Stimulated activated CD8-positive, alpha-beta memory T cell treated with anti-CD3 and anti-CD28 coated beads, Interleukin-4, amount 100 ng/mL, for 1 hour (primary cell): ENCODE measurements around the gene CST2.
"Not testable (repeated sequence)": the region's sequence is repeated elsewhere in the genome, so short reads cannot be mapped to it uniquely, and the experiment has no call there.

Experiments
- DNase-seq, 2 donors: peaks; one replicate each; pipeline ENCODE4 v3.0.0-alpha.2; 2020; ENCODE audit warnings: low read depth in 2 of 2, low spot score in 1 of 2

Gene CST2, protein sequence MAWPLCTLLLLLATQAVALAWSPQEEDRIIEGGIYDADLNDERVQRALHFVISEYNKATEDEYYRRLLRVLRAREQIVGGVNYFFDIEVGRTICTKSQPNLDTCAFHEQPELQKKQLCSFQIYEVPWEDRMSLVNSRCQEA

DNA sequence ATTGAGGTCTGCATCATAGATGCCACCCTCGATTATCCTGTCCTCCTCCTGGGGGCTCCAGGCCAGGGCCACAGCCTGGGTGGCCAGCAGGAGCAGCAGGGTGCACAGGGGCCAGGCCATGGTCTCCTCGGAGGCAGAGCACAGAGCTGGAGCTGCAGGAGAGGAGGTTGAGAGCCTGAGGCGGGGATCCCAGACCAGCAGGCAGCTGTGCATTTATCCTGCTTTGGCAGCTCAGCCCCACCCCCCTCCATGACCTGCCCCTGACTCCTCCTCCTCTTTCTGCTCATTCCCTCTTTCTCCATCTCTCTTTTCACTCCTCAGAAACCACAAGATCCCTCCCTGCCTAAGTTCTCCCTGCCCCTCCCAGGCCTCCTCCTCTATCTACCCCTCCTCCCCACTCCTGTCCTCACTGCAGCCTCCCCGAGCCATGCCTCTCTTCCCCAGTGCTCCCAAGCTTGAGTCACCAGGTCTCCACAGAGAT is at the start of gene CST2:
TSS of gene CST2 (minus strand) at position 189 of the 481 bp plus-strand sequence. CDS start at position 120, 69 bp downstream.
- no peak for DNase-seq

DNA sequence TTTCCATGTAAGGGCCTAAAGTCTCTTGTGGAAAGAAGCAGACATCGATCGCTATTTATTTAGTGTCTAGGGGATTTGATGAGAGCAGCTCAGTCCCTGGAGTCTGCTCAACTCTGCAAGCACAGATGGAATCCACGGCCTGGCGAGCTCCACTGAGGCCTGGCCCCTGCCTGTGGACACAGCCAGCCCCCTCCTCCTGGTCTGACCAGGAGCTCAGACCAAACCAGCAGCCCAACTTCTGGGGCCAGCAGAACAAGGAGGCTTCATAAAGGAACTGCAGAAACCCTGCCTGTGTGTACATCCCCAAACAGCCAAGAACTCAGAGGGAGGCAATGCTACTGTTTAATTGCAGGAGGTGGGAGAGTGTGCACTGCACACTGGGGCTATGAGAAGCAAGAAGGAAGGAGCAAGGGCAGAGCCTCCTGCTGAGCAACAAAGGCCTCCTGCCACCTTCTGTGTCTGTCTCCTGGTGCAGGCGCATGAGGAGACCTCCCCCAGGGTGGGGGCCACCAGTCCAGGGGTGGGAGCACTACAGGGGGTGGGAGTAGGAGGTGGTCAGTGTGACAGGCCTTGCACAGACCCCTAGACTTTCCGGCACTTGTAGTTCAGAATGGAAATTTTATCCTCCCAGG is 49.2 kb upstream of the CST2 start:
- DNase-seq, result no peak

DNA sequence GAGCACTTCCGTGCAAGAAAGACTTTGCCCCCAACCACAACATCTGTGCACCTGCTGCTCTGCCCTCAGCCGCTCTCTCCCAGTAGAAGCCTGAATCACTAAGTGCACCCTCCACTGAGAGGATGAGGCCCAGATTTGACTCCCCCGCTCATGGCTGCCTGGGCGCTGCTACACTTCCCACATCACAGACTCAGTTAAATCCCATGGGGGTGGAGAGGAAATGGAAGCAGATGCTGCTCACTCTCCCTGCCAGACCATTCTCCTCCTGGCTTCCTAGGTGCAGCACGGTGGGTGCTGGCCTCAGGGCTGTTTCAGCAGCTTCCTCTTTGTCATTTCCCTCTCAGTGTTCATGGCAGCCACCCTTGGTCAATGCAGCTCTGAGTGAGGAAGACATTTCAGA is 48.2 kb upstream of the CST2 start:
- no peak for DNase-seq

DNA sequence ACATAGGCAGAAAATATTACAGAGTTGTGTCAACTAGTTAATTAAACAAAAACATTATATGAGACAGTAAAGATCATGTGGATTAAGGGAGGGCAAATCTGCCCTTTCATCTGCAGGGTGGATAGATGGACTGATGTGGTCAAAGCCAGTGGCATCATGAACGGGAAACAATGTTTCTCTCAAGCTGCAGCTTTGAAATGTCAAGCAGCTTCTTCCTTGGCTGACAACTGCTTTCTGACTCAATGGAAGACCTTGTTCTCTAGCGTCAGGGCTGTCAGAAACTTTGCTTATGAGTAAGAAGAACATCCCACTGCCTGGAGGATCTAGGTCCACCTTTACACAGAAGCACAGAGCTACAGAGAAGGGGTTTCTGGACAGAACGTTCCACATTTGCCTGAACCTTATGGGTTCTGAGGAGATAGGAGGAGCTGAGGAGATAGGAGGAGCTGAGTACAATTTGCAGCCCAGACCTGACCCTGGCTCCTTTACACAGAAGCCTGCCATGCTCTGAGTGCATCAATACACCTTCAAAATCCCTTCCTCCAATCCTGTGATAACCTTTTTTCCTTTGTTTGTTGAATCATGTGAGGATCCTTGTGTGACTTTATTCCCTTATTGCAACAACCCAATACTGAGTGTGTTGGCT is 47.0 kb upstream of the CST2 start:
- DNase-seq, result no peak

DNA sequence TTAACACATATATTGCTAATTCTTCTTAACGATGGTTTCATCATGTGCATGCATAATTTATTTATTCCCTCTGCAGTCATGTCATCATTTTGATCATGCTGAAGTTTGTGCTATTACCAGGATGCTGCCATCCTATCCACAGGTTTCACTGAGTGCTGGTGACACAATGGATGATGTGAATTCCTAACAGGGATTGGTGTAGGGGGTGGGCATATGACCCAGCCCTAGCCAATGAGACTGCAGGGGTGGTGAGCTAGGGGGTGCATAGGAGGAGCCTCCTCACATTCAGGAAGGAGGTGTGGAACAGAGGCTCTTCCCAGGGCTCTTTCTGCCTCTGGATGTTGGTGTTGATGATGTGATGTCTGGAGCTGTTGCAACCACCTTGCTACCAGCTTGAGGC is 45.5 kb upstream of the CST2 start:
- no peak for DNase-seq

DNA sequence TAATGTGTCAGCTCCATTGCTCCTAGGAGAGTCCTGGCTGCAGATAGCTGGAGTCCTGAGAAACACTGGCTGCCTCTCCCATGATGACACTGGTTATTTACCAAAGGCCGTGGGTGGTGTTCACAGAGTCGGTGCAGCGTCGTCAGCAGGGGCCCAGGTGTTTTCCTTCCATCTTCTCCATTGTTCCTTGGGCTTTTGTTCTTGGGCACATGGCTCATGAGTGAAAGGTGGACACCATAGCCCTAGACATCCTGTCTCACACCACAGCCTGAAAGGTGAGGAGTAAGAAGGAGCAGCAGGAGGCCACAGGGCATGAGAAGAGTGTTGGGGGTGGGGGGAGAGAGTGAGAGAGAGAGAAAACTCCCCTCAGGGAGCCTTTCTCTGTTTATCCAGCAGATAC is 43.9 kb upstream of the CST2 start:
- no peak for DNase-seq

DNA sequence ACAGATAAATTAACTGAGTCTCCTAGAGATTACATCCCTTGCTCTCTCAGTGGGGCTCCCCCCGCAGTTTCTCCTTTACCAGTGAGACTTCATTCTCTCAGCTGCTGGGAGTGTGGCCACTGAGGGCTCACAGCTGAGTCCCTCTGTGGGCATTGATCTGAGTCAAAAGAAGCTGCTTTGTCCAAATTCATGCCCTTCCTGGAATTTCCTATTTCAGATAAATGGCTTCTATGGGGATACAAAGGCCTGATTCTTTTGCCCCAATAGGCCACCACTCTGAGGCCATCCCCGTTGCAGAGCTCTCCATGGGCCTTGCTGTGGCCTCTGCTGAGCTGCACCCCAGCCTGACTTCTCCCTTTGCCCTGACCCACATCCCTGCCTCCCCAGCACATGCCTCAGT is 43.0 kb upstream of the CST2 start:
- no peak for DNase-seq

DNA sequence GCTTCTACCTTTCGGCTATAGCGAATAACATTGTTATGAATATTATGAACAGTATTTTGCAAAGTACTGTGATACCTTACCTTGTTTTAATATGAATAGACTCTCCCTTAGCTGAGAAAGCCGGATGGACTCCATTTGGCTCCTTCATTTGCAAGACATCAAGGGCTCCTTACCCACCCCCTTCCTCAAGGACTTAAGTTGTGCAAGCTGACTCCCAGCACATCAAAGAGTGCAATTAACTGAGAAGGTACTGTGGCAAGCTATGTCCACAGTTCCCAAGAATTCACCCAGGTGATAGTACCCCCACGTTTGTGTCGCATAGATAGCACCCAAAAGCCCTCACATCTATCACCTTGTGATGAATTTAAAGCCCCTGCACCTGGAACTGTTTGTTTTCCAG is 41.8 kb upstream of the CST2 start:
- no peak for DNase-seq

- no peak for DNase-seq
Measured at GRCh38 chr20:23867152-23867776, 40.7 kb upstream of the CST2 start.

- not testable (repeated sequence) for DNase-seq
Measured at GRCh38 chr20:23860771-23861170, 34.2 kb upstream of the CST2 start.

DNA sequence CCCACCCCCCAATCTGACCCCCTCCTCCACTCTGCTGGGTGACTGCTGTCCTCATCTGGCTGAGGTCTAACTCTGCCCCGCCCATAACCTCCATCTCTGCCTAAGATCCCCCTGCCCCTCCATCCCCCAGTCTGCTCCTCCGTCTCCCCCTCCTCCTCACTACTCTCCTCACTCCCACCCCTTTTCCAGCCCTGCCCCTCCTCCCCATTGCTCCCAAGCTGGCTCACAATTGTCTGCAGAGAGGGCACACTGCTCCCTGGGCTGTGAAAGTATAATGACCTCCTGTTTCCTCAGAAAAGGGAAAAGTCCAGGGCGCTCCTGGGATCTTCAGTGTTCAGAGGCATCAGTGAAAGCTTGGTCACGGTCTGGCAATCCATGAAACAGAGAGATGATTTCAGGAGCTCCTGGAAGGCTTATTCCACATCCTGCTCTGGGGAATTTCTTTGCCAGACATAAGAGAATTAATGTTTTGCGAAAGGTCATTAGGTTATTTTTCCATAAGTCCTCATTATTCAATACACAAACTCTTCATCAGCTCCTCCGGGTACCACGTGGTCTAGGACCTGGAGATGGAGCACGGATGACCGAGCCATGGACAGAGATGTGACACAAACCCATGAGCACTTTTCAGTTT is 31.6 kb upstream of the CST2 start:
- no peak for DNase-seq

- DNase-seq, result no peak
Measured at GRCh38 chr20:23856736-23857135, 30.2 kb upstream of the CST2 start.

- no peak for DNase-seq
Measured at GRCh38 chr20:23856226-23856625, 29.7 kb upstream of the CST2 start.

- no peak for DNase-seq
Measured at GRCh38 chr20:23841693-23842092, 15.2 kb upstream of the CST2 start.

GRCh38 chr20:23835716-23836115 is 9.2 kb upstream of the CST2 start:
- DNase-seq, result no peak

- no peak for DNase-seq
Measured at GRCh38 chr20:23832775-23833513, 6.4 kb upstream of the CST2 start.

DNA sequence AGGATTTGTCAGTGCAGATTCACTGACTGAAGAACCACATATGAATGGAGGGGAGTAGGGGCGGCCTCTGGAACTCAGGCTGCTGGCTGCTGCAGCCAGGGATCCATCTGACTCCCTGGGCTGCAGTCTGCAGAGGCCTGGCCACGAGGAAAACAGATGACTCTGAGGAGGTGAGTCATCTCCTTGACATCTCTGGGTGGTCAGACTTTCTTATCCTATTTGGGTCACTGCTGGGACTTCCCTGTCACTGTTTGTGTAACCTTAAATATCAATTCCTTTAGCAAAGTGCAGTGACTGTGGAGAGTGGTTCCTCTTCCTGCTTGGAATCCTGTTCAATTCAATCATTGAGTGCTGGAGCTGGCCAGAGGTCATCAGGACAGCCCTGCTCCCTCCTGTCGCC is 5.4 kb upstream of the CST2 start:
- DNase-seq, result not testable (repeated sequence)

- no peak for DNase-seq
Measured at GRCh38 chr20:23823621-23824324, 2.8 kb downstream of the CST2 start.

- DNase-seq, result no peak
Measured at GRCh38 chr20:23823111-23823510, 3.4 kb downstream of the CST2 start.

DNA sequence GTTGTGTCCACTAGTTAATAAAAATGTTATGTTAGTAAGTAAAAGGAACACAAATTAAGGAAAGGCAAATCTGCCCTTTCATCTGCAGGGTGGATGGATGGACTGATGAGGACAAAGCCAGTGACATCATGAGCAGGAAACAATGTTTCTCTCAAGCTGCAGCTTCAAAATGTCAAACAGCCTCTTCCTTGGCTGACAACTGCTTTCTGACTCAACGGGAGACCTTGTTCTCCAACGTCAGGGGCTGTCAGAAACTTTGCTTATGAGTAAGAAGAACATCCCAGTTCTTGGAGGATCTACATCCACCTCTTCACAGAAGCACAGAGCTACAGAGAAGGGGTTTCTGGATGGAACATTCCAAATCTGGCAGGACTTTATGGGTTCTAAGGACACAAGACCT is 6.0 kb downstream of the CST2 start:
- no peak for DNase-seq
